Renal cortex interstitium (tissue), 11 donors: ENCODE results near the gene HMCN2. TPM values are rescaled to one million over a fixed set of nuclear protein-coding genes. Genes with fewer than 3 reads are reported as not detected.

Experiments used
- DNase-seq, 11 donors: peaks; one replicate each; pipeline ENCODE4 v3.0.0-alpha.2; 2013; ENCODE audit warnings: low read depth in 9 of 11, low spot score in 4 of 11; ENCODE audit errors: extremely low read depth in 1 of 11
- polyA plus RNA-seq, 3 donors: library from polyadenylated mRNA; unstranded; fragments of 120-200 nt; gene quantifications; one replicate each; pipeline ENCODE4 v1.2.1, GENCODE V29; 2013; ENCODE audit not compliant: insufficient read length in 3 of 3

HMCN2 gene
- polyA plus RNA-seq, 3 donors: 0.76 to 1.6 (median 1.3) TPM

DNA sequence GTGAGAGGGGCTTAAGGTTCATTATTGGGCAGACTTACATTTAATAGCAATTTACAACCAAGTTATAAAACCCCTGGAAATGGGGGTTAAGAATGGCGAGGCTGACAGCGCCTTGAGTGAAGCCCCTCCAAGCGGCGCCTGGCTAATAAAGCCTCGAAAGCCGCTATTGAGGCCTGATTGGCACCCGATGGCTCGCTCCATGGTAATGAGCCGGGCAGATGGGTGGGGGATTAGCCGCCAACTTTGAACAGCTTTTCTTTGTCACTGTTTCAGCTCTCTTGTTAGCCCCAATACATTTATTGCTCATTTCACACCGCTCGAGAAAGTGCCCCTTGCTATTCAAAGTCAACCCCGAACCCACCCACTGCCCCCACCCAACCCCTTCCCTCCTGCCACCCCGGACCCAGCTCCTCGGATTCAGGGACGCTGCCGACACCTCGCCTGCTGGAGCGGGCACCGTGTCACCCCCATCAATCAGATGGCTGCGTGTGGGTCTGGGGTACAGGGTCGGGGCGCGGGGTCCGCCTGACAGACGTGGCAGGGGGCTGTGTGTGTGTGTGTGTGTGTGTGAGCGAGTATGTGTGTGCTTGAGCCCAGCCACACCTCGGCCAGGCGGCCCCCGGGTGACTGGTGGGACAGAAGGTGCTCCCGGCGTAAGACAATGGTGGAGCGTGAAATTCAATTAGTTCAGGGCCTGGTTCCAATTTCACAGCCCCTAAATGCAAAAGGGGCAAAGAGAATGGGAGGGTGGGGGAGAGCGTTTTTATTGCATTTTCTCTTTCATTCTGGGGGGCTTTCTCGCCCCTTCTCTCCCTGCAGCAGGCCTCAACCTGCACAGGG lies 213.4 kb downstream of the HMCN2 start:
- DNase-seq: no peak

DNA sequence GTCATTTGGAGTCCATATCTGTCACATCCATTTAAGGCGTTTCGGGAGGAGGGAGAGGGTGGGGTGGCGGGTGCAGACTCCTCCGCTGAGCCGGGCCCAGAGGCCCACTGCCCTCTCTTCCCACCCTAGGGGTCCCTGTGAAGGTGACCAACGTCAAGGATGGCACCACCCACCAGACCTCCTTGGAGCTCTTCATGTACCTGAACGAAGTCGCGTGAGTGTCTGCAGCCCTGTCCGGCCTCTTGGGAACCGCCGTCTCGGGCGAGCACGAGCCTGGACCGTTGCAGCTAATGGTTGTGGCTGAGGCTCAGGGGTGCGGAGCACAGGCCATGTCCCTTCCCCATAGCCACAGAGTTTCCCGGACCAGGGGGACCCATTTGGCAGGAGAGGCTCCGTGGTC lies 214.0 kb downstream of the HMCN2 start:
- DNase-seq: no peak

DNA sequence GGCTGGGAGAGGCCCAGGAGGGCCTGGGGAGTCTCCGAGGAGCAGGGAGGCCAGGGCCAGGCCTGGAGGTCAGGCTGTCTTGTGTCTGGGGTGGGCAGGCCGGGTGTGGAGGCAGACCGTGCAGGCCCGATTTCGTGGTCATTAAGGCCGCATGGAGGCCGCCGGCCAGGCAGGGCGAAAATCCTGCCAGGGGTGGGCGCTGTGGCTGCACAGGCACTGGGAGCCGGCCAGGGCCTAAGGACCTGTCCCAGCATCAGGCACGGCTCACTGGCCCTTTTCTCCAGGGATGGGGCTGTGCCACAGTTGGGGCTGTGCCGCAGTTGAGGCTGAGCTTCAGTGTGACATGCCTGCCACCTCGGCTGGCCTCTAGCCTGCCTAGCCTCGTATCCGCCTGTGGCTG lies 215.1 kb downstream of the HMCN2 start:
- DNase-seq: no peak

DNA sequence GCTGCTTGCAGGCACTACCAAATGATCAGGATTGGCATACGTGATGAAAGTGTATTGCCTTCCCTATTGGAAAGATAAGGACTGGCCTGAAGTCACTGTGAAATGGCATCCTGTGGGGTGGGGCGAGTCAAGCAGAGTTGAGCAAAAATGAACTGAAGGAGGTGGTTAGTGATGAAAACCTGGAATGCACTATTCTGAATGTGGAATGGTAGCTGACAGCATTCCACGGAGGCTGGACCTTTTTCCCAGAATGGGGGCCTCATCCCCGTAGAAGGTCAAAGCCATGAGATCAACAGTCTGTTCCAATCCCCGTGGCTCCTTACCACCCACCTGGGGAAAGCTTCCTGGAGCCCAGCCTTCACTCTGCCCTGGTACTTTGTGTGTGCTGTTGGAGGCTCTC lies 216.9 kb downstream of the HMCN2 start:
- DNase-seq: no peak

DNA sequence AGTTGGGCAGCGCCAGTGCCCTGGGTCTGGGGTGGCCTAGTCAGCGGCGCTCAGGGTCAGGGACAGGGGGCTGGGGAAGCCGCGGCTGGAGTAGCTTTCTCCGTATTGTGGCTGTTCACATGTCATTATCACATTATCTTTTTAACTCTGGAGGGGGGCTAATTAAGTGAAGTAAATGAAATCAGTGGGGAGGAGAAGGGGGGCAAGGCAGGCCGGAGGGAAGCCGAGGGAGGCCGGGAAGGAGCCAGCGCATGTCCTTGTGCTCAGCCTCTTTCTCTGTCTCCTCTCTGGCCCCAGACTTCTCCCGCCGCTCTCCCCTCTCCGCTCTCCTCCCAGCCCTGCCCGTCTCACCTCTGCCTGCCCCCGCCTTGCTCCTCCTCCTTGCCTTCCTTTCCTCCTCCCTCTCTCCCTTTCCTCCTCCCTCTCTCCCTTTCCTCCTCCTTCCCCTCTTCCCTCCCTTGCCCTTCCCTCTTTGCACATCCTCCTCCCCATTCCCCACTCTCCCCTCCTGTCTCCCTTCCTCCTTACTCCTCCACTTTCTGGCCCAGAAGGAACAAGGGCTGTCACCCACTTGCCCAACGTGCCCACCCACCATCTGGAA lies 217.9 kb downstream of the HMCN2 start:
- no peak for DNase-seq

Other genes starting within 250 kb of the HMCN2 start
- gene FNBP1, start 222.6 kb upstream of the HMCN2 start, polyA plus RNA-seq: 10 to 100 TPM; 48.3 to 48.7 (median 48.3) TPM
- gene GPR107, start 211.9 kb upstream of the HMCN2 start, polyA plus RNA-seq: 10 to 100 TPM; 56.1 to 57.8 (median 56.2) TPM
- gene NCS1, start 93.4 kb upstream of the HMCN2 start, polyA plus RNA-seq: 10 to 100 TPM; 26.1 to 31.0 (median 28.7) TPM
- gene ASS1, start 179.2 kb downstream of the HMCN2 start, polyA plus RNA-seq: 100 to 1,000 TPM; 298 to 320 (median 309) TPM